HepG2 (cell line): ENCODE measurements around the gene CCDC183. TPM values are rescaled to one million over a fixed set of nuclear protein-coding genes. Genes with fewer than 3 reads are reported as not detected.

ENCODE experiments used
- BCLAF1 ChIP-seq: fragments of 450-650 bp; IDR thresholded peaks from 2 replicates; pipeline ENCODE4 v1.6.1; 2017; ENCODE audit warnings: mild to moderate bottlenecking
- CC2D1A ChIP-seq: sonication (generic); formaldehyde crosslinking; IDR thresholded peaks from 2 replicates; pipeline ENCODE4 v1.8.1; 2023; ENCODE audit warnings: mild to moderate bottlenecking, missing genetic modification reagents
- CSRNP1 ChIP-seq: sonication (generic); formaldehyde crosslinking; IDR thresholded peaks from 2 replicates; pipeline ENCODE4 v1.8.1; 2023; ENCODE audit warnings: mild to moderate bottlenecking, missing genetic modification reagents
- GMEB2 ChIP-seq: IDR thresholded peaks from 2 replicates; pipeline ENCODE4 v1.6.1; 2016; ENCODE audit warnings: missing biosample characterization, missing genetic modification reagents, low read depth
- POLR2G ChIP-seq: fragments of 200-400 bp; formaldehyde crosslinking; IDR thresholded peaks from 2 replicates; pipeline ENCODE4 v1.6.1; 2018; ENCODE audit warnings: mild to moderate bottlenecking, low read depth, low read length, moderate library complexity
- USF2 ChIP-seq, 2 experiments: sonication (generic) in 1 of 2; formaldehyde crosslinking in 1 of 2; IDR thresholded peaks; 2 replicates each; pipeline versions ENCODE4 v1.5.1 to v1.6.1; 2011 to 2020; ENCODE audit warnings: borderline replicate concordance in 1 of 2, low read depth in 1 of 2, low read length in 1 of 2, mild to moderate bottlenecking in 1 of 2, missing genetic modification reagents in 1 of 2, moderate library complexity in 1 of 2
- ZNF75D ChIP-seq: sonication (generic); formaldehyde crosslinking; IDR thresholded peaks from 2 replicates; pipeline ENCODE4 v1.8.1; 2023; ENCODE audit warnings: missing genetic modification reagents, mild to moderate bottlenecking, borderline replicate concordance
- ZNF790 ChIP-seq: sonication (generic); formaldehyde crosslinking; IDR thresholded peaks from 2 replicates; pipeline ENCODE4 v1.8.0; 2022; ENCODE audit warnings: missing genetic modification reagents, mild to moderate bottlenecking, borderline replicate concordance
- polyA plus RNA-seq, 8 experiments: library from polyadenylated mRNA; depleted of rRNA in 3 of 8; stranded (reverse) in 7 of 8; unstranded in 1 of 8; fragments of >200 nt; fragmentation: Illumina TruSeq in 4 of 8; extraction: Trizol in 4 of 8; gene quantifications; 2 replicates each; pipeline versions ENCODE4 v1.2.1 to v1.2.3, GENCODE V29; 2011 to 2016; ENCODE audit warnings: low read depth in 4 of 8, missing spikeins in 1 of 8, mixed read lengths in 1 of 8; ENCODE audit not compliant: insufficient read depth in 1 of 8
- total RNA-seq, 5 experiments: library from RNA; depleted of rRNA; stranded (reverse); fragments of >200 nt; fragmentation: Illumina TruSeq; extraction: Trizol; gene quantifications; 2 replicates each; pipeline ENCODE4 v1.2.3, GENCODE V29; 2016; ENCODE audit warnings: low read depth in 1 of 5
- TF ChIP-seq, protein P1 (sequence below): sonication (generic); formaldehyde crosslinking; IDR thresholded peaks from 2 replicates; pipeline ENCODE4 v1.9.0; 2021; ENCODE audit warnings: missing genetic modification reagents, borderline replicate concordance

Gene CCDC183
- total and polyA plus RNA-seq, 2 of the 13 experiments (the other 11 are each of a cell fraction or from before 2014, with no cell fraction given): 5.0 to 66.4 TPM

- TF ChIP-seq CC2D1A (CRISPR knock-in tag) (no peak), USF2 (IDR thresholded peaks at IDR 0.05; ENCODE audit: low read depth, low read length) (no peak), USF2 (CRISPR knock-in tag; IDR thresholded peaks at IDR 0.05; ENCODE audit: borderline replicate concordance) (no peak), BCLAF1 (no peak), POLR2G (peak; percentile 65), ZNF75D (CRISPR knock-in tag) (no peak), ZNF790 (CRISPR knock-in tag) (no peak), CSRNP1 (CRISPR knock-in tag) (0 out of 2 replicates have a peak, but pooled peaks have one; percentile 31), GMEB2 (CRISPR knock-in tag) (no peak)
- TF ChIP-seq, protein P1, sequence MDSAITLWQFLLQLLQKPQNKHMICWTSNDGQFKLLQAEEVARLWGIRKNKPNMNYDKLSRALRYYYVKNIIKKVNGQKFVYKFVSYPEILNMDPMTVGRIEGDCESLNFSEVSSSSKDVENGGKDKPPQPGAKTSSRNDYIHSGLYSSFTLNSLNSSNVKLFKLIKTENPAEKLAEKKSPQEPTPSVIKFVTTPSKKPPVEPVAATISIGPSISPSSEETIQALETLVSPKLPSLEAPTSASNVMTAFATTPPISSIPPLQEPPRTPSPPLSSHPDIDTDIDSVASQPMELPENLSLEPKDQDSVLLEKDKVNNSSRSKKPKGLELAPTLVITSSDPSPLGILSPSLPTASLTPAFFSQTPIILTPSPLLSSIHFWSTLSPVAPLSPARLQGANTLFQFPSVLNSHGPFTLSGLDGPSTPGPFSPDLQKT (CRISPR knock-in tag): no peak
These were observed 54.1 kb downstream of the CCDC183 start (continued) for GRCh38 chr9:136849960-136850865.
